ENCODE measurements around the gene GAS7.

Gene GAS7

GRCh38 chr17:10025976-10026901, 172.2 kb downstream of the GAS7 start:
- TF ChIP-seq CTCF (IDR thresholded peaks at IDR 0.05), result no peak

GRCh38 chr17:10025224-10025623, 173.2 kb downstream of the GAS7 start:
- no peak for TF ChIP-seq CTCF (IDR thresholded peaks at IDR 0.05)

GRCh38 chr17:10022416-10022815, 176.0 kb downstream of the GAS7 start:
- no peak for TF ChIP-seq CTCF (IDR thresholded peaks at IDR 0.05)

GRCh38 chr17:10021272-10021984, 177.0 kb downstream of the GAS7 start:
- TF ChIP-seq CTCF (IDR thresholded peaks at IDR 0.05), result no peak

- no peak for TF ChIP-seq CTCF (IDR thresholded peaks at IDR 0.05)
Measured at GRCh38 chr17:10019941-10020451, 178.4 kb downstream of the GAS7 start.

GRCh38 chr17:10018461-10018891, 179.9 kb downstream of the GAS7 start:
- TF ChIP-seq CTCF (IDR thresholded peaks at IDR 0.05), result no peak

GRCh38 chr17:10013365-10014112, 184.9 kb downstream of the GAS7 start:
- no peak for TF ChIP-seq CTCF (IDR thresholded peaks at IDR 0.05)
